ENCODE measurements around the gene BATF2.
"Not testable (repeated sequence)": the region's sequence is repeated elsewhere in the genome, so short reads cannot be mapped to it uniquely, and the experiment has no call there.

Gene BATF2

DNA sequence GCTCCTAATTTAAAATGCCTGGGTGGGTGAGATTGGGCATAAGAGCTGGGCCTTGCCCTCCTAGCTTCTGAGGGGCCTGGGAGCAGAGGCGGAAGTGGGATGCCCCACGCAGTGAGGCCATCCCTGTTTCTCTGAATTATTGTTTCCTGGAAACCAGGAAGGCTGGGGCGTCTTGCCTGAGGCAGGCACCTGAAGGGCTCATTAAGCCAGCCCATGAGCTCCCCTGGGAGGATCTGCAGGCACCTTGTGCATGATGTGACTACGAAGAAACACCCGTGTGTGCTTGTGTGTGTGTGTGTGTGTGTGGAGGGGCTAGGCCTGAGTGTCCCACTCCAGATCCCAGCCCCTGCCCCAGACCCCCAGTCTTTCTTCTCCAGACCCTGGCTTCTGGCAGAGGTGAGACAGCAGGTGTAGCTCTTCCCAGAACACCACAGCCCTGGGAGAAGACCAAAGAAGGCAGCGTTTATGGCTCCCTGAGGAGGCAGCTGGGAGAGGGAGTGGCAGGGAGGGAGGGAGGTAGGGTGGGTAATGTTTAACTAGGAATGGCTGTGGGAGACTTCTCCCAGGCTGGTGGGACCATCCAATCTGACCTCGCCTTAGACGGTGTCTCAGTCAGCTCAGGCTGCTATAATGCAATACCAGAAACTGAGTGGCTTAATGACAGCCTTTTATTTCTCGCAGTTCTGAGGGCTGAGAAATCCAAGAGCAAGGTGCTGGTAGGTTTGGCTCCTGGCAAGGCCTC is 2.1 kb upstream of the BATF2 start:
- DNase-seq, result no peak
- TF ChIP-seq POLR2A (IDR thresholded peaks at IDR 0.05; ENCODE audit: low read length) (no peak), GATA1 (IDR thresholded peaks at IDR 0.05; ENCODE audit: low read depth, low read length) (no peak)

DNA sequence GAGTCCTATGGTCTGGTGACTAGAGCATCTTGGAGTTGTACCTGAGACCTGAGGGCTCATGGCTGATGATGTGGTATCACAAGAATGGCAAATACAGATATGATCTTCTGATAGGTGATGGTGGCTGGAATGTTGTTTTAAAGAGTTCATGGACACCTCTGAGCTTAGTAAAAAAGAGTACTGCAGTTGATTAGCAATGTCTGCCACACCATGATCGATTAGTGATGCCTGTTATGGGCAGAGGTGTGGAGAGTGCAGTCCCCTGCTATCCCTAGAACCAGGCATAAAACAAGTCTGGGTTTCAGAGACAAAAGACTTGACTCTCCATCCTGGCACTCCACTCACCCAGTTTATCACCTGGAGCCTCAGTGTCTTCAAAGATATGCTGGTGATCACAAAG is 1.4 kb upstream of the BATF2 start:
- peak in 1 of 2 experiments; percentile 20 for DNase-seq
- TF ChIP-seq GATA1 (IDR thresholded peaks at IDR 0.05; ENCODE audit: low read depth, low read length) (no peak), POLR2A (IDR thresholded peaks at IDR 0.05; ENCODE audit: low read length) (no peak)

DNA sequence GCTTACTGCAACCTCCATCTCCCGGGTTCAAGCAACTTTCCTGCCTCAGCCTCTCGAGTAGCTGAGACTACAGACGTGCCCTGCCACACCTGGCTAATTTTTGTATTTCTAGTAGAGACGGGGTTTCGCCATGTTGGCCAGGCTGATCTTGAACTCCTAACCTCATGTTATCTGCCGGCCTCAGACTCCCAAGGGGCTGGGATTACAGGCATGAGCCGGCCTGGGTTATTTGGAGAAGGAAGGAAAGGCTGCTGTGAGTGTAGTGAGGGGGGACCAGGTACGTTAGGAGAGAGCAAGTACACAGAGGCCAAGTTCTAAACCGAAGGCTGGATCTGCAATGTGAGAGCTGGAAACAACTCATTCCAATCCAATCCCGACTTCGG is 453 bp downstream of the BATF2 start:
- no peak for DNase-seq
- no peak for TF ChIP-seq GATA1 (IDR thresholded peaks at IDR 0.05; ENCODE audit: low read depth, low read length)

DNA sequence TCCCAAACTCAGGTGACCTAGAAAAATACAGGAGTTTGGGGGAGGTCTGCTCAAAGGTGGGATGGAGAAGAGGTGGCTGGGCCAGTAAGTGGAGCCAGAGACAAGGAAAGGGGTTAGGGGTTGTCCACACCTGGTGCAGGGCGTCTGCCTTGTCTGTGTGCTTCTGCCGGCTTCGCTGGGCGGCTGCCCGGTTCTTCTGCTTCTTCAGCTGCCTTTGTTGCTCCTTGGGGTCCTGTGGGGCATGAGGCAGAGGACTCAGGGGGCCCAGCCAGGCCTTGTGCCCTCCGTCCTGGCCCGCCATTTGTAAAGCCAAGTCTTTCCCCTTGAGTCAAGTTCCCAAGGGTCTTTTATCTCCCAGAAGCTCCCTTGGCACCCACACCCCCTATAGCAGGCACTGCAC is 2.5 kb downstream of the BATF2 start:
- TF ChIP-seq POLR2A (IDR thresholded peaks at IDR 0.05; ENCODE audit: low read length) (no peak), GATA1 (IDR thresholded peaks at IDR 0.05; ENCODE audit: low read depth, low read length) (no peak)
- DNase-seq, result no peak

DNA sequence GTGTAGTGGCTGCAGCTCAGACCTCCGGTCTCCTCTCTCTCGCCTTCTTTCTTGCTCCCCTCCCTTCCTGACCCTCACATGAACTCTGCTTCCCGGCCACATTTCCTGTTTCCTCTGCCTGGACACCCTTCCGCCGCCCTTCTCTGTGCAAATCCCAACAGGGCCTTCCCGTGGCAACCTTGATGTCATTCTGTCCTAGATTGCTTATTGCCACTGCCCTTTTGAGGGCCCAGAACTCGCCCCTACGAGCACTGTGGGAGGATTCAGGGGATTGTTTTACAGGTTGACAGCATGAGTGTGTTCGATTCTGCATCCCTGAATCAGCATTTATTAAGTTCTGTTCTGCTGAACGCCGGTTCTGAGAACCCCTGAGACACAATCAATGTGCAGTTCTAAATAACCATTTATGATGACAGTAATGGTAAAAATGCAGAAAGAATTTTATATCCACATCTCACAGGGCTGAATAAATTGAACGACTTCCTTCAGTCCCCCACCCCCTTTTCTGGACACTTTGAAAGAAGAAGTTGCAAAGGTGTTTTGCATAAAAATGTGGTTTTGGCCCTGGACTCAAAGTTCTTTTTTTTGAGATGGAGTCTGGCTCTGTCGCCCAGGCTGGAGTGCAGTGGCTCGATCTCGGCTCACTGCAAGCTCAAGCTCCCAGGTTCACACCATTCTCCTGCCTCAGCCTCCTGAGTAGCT is 6.4 kb downstream of the BATF2 start:
- DNase-seq, result no peak
- TF ChIP-seq POLR2A (IDR thresholded peaks at IDR 0.05; ENCODE audit: low read length) (no peak), GATA1 (IDR thresholded peaks at IDR 0.05; ENCODE audit: low read depth, low read length) (no peak)

DNA sequence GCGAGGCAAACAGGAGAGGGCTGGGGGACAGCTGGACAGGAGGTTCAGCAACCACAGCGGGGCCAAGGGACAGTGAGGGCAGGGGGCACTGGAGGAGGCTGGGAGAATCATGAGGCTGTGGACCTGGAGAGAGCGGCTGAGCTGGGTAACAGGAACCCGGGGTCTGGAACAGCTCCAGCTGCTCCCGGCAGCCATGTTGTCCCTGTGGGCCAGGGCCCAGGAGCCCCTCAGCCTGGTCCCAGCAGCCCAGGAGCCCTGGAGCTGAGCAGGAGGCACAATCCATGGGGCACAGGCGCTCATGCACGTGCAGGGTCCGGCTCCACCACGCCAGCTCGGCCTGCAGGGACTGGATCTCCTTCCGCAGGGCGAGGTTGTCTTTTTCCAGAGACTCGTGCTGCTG is 7.4 kb downstream of the BATF2 start:
- no peak for TF ChIP-seq POLR2A (IDR thresholded peaks at IDR 0.05; ENCODE audit: low read length)
- TF ChIP-seq GATA1 (IDR thresholded peaks at IDR 0.05; ENCODE audit: low read depth, low read length), result no peak
- no peak for DNase-seq

DNA sequence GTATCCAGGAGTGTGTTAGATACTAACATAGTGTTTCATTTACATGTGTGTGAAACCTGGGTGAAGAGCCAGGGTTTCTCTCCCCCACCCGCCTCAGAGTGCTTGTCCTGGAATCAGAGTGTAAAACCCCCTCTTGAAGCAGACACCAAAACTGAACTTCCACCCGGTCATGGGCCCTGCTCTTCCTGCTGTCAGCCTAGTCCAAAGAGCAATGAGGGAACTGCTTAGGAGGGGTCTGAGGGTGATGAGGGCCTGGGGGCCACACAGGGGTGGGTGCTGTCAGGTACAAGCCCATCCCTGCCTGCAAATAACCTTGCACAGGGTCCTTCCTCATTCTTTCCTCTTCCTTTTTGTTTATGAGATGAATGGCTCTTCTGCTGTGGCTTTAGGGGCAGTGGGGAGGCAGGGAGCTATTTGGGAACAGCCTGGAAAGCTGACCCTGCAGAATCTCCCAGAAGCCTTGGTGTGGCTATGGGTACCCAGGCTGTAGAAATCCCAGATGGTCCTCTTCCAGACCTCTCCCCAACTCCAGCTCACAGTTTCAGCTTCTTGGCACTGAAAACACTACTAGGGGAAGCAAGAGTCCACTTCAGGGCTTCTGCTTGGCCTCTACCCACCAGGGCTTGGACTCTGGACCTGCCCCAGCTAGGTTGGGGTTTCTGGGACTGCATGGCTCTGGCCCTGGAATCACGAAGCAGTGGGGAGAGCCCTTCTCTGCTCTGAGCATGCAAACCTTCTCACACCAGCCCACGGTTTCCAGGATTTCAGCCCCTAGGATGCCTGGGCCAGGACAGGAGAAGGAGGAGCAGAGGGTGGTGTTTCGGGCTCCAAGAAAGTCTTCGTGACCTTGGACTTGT is 8.5 kb downstream of the BATF2 start:
- TF ChIP-seq GATA1 (IDR thresholded peaks at IDR 0.05; ENCODE audit: low read depth, low read length), result no peak
- no peak for TF ChIP-seq POLR2A (IDR thresholded peaks at IDR 0.05; ENCODE audit: low read length)
- no peak for DNase-seq

DNA sequence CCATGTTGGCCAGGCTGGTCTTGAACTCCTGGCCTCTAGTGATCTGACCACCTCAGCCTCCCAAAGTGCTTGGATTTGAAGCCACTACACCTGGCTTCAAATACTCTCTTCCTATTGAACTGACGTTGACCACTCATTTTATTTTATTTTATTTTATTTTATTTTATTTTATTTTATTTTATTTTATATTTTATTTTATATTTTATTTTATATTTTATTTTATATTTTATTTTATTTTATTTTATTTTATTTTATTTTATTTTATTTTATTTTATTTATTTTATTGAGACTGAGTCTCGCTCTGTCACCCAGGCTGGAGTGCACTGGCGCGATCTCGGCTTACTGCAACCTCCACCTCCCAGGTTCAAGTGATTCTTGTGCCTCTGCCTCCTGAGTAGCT is 13.4 kb downstream of the BATF2 start:
- not testable (repeated sequence) for DNase-seq

DNA sequence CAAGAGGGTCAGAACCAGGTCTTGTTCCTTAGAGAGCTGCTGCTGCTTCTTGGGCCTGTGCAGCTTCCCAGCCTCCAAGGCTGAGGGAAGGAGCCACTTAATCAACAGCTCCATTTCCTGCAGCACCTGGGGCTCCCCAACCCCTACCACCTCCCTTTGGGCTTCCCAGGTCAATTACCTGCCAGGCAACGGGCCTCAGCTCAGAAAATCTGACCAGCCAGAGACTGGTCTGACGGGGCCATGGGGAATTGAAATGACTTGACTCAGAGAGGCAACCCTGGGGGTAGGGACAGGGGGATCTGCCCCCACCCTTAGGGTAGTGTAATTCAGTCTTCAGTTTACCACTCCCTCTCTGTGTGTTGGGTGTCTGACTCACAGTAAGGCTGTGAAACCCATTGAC is 20.1 kb downstream of the BATF2 start:
- no peak for DNase-seq
- TF ChIP-seq GATA1 (IDR thresholded peaks at IDR 0.05; ENCODE audit: low read depth, low read length) (no peak), POLR2A (IDR thresholded peaks at IDR 0.05; ENCODE audit: low read length) (no peak)

DNA sequence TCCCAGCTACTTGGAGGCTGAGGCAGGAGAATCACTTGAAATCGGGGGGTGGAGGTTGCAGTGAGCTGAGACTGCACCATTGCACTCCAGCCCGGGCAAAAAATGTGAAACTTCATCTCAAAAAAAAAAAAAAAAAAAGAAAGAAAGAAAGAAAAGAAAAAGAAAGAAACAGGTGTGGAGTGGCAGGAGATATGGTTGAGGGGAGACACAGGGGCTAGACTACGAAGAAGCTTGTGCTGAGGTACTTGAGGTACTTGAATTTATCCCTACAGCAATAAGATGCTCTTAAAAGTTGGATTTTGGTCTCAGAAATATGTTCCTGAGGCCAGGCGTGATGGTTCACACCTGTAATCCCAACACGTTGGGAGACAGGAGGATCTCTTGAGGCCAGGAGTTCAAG is 22.6 kb downstream of the BATF2 start:
- TF ChIP-seq POLR2A (IDR thresholded peaks at IDR 0.05; ENCODE audit: low read length) (no peak), GATA1 (IDR thresholded peaks at IDR 0.05; ENCODE audit: low read depth, low read length) (no peak)
- DNase-seq, result no peak

DNA sequence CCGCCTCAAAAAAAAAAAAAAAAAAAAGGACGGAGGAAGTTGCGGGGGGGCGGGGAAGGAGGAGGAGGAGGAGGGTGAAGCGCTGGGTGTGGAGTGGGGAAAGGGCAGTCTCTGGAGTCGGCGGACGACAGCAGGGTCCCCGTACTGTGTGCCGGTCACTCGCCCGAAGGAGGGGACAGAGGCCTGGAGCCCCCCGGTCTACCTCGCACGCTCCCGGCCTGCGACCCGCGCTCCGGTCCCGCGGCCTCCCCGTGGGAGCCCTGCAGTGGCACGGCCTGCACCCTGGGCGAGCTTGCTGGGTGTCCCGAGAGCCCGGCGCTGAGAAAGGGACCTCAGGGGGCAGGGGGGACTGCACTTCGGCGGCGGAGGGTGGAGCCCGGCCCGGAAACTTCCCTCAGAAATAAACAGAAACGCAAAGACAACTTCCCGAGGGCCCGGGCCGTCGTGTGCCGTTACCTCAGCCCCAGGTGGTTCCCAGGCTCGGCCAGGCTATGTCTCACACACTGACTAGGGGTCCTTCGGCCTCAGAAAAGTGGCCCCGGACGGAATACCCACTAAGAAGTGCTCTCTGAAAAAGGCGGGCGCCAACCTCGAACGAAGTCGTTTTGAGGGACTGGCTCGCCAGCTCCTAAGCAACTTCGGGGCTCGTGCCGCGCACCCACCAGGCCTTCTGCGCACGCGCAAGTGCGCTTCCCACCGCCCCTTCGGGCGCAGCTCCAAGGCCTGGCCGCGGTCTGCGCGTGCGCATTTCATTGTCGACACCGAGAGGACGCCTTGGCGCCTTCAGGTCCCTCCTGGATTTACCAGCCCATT is 25.1 kb downstream of the BATF2 start, which contains the start of gene MAJIN:
MAJIN (minus strand) TSS at position 688 of the 813 bp plus-strand sequence. CDS start 12,703 bp downstream, outside the sequence.
- TF ChIP-seq GATA1 (IDR thresholded peaks at IDR 0.05; ENCODE audit: low read depth, low read length) (no peak), POLR2A (IDR thresholded peaks at IDR 0.05; ENCODE audit: low read length) (no peak)
- DNase-seq, result peak; percentile 85 to 91

DNA sequence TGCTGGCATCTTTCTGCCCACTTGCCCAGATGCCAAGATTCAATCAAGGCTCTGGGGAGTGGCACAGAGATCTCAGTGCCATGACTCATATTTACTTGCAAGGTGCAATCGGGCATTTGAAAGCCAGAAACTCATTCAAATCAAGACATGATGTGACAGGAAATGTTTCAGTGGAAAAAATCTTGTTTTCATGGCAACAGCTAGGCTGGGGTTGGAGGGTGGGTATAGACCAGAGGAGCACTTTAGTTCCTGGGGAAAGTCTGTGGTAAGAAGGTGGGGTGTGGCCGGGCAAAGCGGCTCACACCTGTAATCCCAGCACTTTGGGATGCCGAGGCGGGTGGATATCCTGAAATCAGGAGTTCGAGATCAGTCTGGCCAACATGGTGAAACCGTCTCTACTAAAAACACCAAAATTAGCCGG is 26.0 kb downstream of the BATF2 start:
- TF ChIP-seq GATA1 (IDR thresholded peaks at IDR 0.05; ENCODE audit: low read depth, low read length) (no peak), POLR2A (IDR thresholded peaks at IDR 0.05; ENCODE audit: low read length) (no peak)
- DNase-seq, result no peak

DNA sequence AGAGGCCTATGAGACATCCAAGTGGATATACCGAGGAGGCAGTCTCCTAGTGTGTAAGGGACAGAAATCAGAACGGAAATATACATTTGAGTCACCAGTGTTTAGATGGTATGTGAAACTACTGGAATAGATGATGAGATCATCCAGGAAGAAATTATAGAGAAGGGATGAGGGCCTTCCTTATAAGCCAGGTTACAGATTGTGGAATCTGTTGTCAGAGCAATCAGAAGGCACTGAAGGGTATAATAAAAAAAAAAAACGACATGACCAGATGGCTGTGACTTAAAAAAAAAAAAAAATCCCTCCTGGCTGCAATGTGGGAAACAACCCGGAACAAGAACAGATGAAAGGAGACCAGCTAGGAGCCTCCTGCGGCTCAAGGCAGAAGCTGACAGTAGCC is 27.6 kb downstream of the BATF2 start:
- TF ChIP-seq GATA1 (IDR thresholded peaks at IDR 0.05; ENCODE audit: low read depth, low read length), result no peak
- no peak for TF ChIP-seq POLR2A (IDR thresholded peaks at IDR 0.05; ENCODE audit: low read length)
- DNase-seq, result no peak

All from erythroblast (primary cell).